DOHH2 (cell line): ENCODE measurements around the gene ELOA.
"Not testable (repeated sequence)": the region's sequence is repeated elsewhere in the genome, so short reads cannot be mapped to it uniquely, and the experiment has no call there.

Experiments used
- H3F3A ChIP-seq: fragments of 200-600 bp; sonication (generic), shearing (Covaris generic); 2 replicates; pipeline ENCODE4 v1.6.0; 2016; ENCODE audit warnings: antibody characterized with exemption, mild to moderate bottlenecking; ENCODE audit not compliant: control insufficient read depth, insufficient read depth
- H3K27ac ChIP-seq: fragments of 200-600 bp; sonication (generic); 2 replicates; pipeline ENCODE4 v1.5.1; 2014; ENCODE audit warnings: low read depth, mild to moderate bottlenecking, low read length, moderate library complexity
- H3K27me3 ChIP-seq: fragments of 200-600 bp; sonication (generic); 2 replicates; pipeline ENCODE4 v1.6.1; 2014; ENCODE audit warnings: mild to moderate bottlenecking, low read length, mixed read lengths; ENCODE audit not compliant: control insufficient read depth
- H3K36me3 ChIP-seq: fragments of 200-600 bp; sonication (generic); 2 replicates; pipeline ENCODE4 v1.6.1; 2014; ENCODE audit warnings: mild to moderate bottlenecking, low read length, moderate library complexity, mixed read lengths; ENCODE audit not compliant: control insufficient read depth
- H3K4me1 ChIP-seq: fragments of 200-600 bp; sonication (generic); 2 replicates; pipeline ENCODE4 v1.6.1; 2014; ENCODE audit warnings: mild to moderate bottlenecking, low read length, mixed read lengths; ENCODE audit not compliant: control insufficient read depth
- H3K4me2 ChIP-seq: fragments of 200-600 bp; sonication (generic); 2 replicates; pipeline ENCODE4 v1.6.0; 2014; ENCODE audit warnings: mild to moderate bottlenecking, low read length, moderate library complexity
- H3K4me3 ChIP-seq: fragments of 200-600 bp; sonication (generic); 2 replicates; pipeline ENCODE4 v1.5.1; 2014; ENCODE audit warnings: mild to moderate bottlenecking, low read length, mixed read lengths
- H3K79me2 ChIP-seq: fragments of 200-600 bp; sonication (generic); 2 replicates; pipeline ENCODE4 v1.6.1; 2014; ENCODE audit warnings: mild to moderate bottlenecking, low read length, mixed read lengths; ENCODE audit not compliant: control insufficient read depth
- H3K9me2 ChIP-seq: fragments of 200-600 bp; sonication (generic); replicated peaks from 2 replicates; pipeline ENCODE4 v1.6.1; 2014; ENCODE audit warnings: mild to moderate bottlenecking, low read length, mixed read lengths; ENCODE audit not compliant: control insufficient read depth
- H3K9me3 ChIP-seq: fragments of 200-600 bp; sonication (generic); 2 replicates; pipeline ENCODE4 v1.6.1; 2014; ENCODE audit warnings: antibody characterized with exemption, low read length, mixed read lengths; ENCODE audit not compliant: control insufficient read depth, insufficient read depth
- H4K20me1 ChIP-seq: fragments of 200-600 bp; sonication (generic); 2 replicates; pipeline ENCODE4 v1.6.0; 2014; ENCODE audit warnings: low read depth, mild to moderate bottlenecking, antibody characterized with exemption, low read length, moderate library complexity; ENCODE audit not compliant: control insufficient read depth, insufficient read depth
- EZH2phosphoT487 ChIP-seq: fragments of 200-600 bp; sonication (generic); IDR thresholded peaks from 2 replicates; pipeline ENCODE4 v1.6.1; 2017; ENCODE audit warnings: borderline replicate concordance, mild to moderate bottlenecking, antibody characterized with exemption, low read length, moderate library complexity, mixed read lengths
- TF ChIP-seq, protein P1 (sequence below): fragments of 200-600 bp; sonication (generic); IDR thresholded peaks from one replicate; pipeline ENCODE4 v1.5.1; 2014; ENCODE audit warnings: antibody characterized with exemption, mild to moderate bottlenecking, low read depth, low read length; ENCODE audit not compliant: poor library complexity, severe bottlenecking

The ELOA gene

DNA sequence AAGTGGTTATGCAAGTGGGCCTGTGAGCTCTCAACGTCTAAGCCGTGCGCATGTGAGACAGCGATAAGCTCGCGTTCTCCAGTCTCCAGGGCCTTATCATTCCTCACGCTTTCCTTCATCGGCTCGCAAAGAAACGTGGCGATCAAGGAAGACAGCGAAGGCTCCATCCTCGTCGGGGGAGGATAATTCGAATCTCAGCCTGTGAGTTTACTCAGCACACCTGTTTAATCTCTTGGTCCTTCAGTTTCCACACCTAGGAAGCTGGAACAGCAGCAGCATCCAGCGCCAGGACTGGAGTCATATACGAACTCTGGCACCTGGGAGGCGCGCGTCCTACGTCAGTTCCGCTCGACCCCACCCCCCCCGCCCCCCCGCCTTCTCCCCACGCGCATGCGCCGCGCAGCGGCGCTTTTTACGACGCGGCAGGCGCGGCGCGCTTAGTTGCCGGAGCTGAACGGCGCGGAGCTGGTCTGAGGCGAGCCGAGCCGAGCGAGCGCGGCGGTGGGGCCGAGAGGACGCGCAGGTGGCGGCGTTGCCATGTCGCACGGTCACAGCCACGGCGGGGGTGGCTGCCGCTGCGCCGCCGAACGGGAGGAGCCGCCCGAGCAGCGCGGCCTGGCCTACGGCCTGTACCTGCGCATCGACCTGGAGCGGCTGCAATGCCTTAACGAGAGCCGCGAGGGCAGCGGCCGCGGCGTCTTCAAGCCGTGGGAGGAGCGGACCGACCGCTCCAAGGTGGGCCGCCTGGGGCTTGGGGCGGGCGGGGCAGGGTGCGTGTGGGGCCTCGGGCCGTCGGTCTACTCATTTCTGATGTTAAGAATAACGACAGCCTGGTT is 34.9 kb downstream of the ELOA start, which contains the start of gene PITHD1:
Gene PITHD1 (plus strand): TSS at position 440 of the 836 bp plus-strand sequence. CDS start 98 bp downstream, at position 538.
- H3K36me3 ChIP-seq: peaks cover 38% of the 10 kb centered on the region
- H3K4me1 ChIP-seq: peaks cover 32% of the 10 kb centered on the region
- 0 out of 2 replicates have a peak, but pooled peaks cover 3% of the 10 kb centered on the region for H3F3A ChIP-seq
- H3K27ac ChIP-seq: peak within 1 kb of the TSS; percentile 37
- H4K20me1 ChIP-seq: peaks cover 6% of the 10 kb centered on the region; the same call in 1 of the 2 replicates
- TF ChIP-seq, protein P1, sequence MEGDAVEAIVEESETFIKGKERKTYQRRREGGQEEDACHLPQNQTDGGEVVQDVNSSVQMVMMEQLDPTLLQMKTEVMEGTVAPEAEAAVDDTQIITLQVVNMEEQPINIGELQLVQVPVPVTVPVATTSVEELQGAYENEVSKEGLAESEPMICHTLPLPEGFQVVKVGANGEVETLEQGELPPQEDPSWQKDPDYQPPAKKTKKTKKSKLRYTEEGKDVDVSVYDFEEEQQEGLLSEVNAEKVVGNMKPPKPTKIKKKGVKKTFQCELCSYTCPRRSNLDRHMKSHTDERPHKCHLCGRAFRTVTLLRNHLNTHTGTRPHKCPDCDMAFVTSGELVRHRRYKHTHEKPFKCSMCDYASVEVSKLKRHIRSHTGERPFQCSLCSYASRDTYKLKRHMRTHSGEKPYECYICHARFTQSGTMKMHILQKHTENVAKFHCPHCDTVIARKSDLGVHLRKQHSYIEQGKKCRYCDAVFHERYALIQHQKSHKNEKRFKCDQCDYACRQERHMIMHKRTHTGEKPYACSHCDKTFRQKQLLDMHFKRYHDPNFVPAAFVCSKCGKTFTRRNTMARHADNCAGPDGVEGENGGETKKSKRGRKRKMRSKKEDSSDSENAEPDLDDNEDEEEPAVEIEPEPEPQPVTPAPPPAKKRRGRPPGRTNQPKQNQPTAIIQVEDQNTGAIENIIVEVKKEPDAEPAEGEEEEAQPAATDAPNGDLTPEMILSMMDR: no peak
- no peak for TF ChIP-seq EZH2phosphoT487
- H3K79me2 ChIP-seq: peaks cover 86% of the 10 kb centered on the region
- no peaks in the 10 kb centered on the region for H3K9me3 ChIP-seq
- peak within 1 kb of the TSS; percentile 99 for H3K4me3 ChIP-seq
- H3K9me2 ChIP-seq: no peaks in the 10 kb centered on the region
- peak within 1 kb of the TSS; percentile 78 for H3K4me2 ChIP-seq
- H3K27me3 ChIP-seq: no peaks in the 10 kb centered on the region

DNA sequence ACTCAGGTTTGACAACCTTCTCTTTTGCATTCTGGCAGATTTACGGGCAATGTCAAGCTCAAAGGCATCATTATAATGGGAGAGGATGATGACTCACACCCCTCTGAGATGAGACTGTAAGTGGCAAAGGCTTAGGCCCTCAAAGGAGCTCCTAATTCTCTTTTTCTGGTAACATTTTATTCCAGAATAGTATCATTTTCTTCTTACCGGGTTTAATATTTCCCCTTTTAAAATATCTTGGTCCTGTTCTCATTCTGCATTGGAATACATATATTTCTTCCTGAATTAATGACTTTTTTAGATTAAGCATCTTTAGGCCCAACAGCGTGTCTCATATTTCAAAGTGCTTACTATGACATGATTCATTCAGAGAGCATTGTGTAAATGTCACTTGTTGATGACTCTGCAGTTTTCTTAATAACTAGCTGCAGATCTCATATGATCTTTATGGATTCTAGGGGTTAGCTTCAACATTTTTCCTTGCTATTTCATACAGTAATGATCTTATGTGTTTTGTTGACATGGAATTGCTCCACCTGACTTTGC is 36.6 kb downstream of the ELOA start:
- H3K27me3 ChIP-seq: no peaks in the 10 kb centered on the region
- H3K9me2 ChIP-seq: no peaks in the 10 kb centered on the region
- no peaks in the 10 kb centered on the region for H3K9me3 ChIP-seq
- peaks cover 50% of the 10 kb centered on the region for H3K36me3 ChIP-seq
- H3K4me2 ChIP-seq: peak overlapping the region; percentile 78
- TF ChIP-seq, protein P1: no peak
- TF ChIP-seq EZH2phosphoT487: no peak
- H4K20me1 ChIP-seq: peaks cover 6% of the 10 kb centered on the region; the same call in 1 of the 2 replicates
- peaks cover 2% of the 10 kb centered on the region; the same call in 1 of the 2 replicates for H3F3A ChIP-seq
- no peak overlapping the region for H3K27ac ChIP-seq
- H3K4me3 ChIP-seq: peak overlapping the region; percentile 99; the same call in 1 of the 2 replicates
- peaks cover 32% of the 10 kb centered on the region for H3K4me1 ChIP-seq
- H3K79me2 ChIP-seq: peaks cover 81% of the 10 kb centered on the region

DNA sequence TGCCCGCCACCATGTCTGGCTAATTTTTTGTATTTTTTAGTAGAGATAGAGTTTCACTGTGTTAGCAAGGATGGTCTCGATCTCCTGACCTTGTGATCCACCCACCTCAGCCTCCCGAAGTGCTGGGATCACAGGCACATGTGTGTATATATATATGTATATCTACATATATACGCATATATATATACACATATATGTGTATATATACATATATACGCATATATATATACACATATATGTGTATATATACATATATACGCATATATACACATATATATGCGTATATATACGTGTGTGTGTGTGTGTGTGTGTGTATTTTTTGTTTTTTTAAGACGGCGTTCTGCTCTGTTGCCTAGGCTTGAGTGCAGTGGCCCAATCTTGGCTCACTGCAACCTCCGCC is 39.9 kb downstream of the ELOA start:
- Histone ChIP-seq H3K4me1 (peaks cover 15% of the 10 kb centered on the region), H3K79me2 (peaks cover 57% of the 10 kb centered on the region), H3K36me3 (peaks cover 80% of the 10 kb centered on the region)
- not testable (repeated sequence) for H3K27me3 ChIP-seq, H3K9me3 ChIP-seq, H3K27ac ChIP-seq, H3K4me2 ChIP-seq, H3F3A ChIP-seq, H3K9me2 ChIP-seq, H3K4me3 ChIP-seq, H4K20me1 ChIP-seq

DNA sequence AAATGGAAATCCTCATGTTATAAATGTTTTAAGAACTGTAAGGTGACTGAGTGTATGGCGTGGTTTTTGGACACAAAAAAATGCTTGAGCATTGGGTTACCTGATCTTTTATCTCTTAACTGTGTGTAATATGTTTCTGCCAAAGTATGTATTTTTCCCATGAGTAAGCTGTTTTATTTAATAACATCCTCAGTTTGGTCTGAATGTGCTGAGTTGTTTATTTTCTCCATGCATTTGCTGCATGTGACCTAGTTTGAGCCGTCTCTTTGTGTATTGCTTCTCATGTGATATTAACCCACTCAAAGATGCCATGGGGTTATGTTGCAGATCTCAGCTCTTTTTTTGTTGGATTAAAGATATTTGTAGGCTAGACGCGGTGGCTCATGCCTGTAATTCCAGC is 41.6 kb downstream of the ELOA start:
- no peak overlapping the region for H3K27ac ChIP-seq

More for the DNA sequence above, 41.6 kb downstream of the ELOA start:
- no peaks in the 10 kb centered on the region for H3K9me3 ChIP-seq
- no peak overlapping the region for H3K4me2 ChIP-seq
- H3K79me2 ChIP-seq: peaks cover 40% of the 10 kb centered on the region
- peaks cover 4% of the 10 kb centered on the region for H3K4me1 ChIP-seq
- no peaks in the 10 kb centered on the region for H3K9me2 ChIP-seq
- H3F3A ChIP-seq: peaks cover 15% of the 10 kb centered on the region
- 0 out of 2 replicates have a peak, but pooled peaks cover 5% of the 10 kb centered on the region for H4K20me1 ChIP-seq
- H3K27me3 ChIP-seq: no peaks in the 10 kb centered on the region
- H3K36me3 ChIP-seq: peaks cover 68% of the 10 kb centered on the region
- no peak for TF ChIP-seq EZH2phosphoT487
- TF ChIP-seq, protein P1: no peak
- no peak overlapping the region for H3K4me3 ChIP-seq
